22Rv1 (cell line): ENCODE results near the gene JARID2.

Experiments used
- H3K27ac ChIP-seq: fragments of 450-650 bp; 2 replicates; pipeline ENCODE4 v1.5.1; 2017
- CTCF ChIP-seq: fragments of 450-650 bp; IDR thresholded peaks from 2 replicates; pipeline ENCODE4 v1.5.1; 2017; ENCODE audit warnings: mild to moderate bottlenecking
- ZFX ChIP-seq: fragments of 450-650 bp; IDR thresholded peaks from 2 replicates; pipeline ENCODE4 v1.6.1; 2017; ENCODE audit warnings: antibody characterized with exemption, borderline replicate concordance

Gene JARID2

GRCh38 chr6:15366003-15366535 is 120.2 kb downstream of the JARID2 start:
- no peak overlapping the region for H3K27ac ChIP-seq
- no peak for TF ChIP-seq CTCF
- no peak for TF ChIP-seq ZFX

GRCh38 chr6:15366879-15367278 is 121.0 kb downstream of the JARID2 start:
- TF ChIP-seq CTCF, result no peak
- TF ChIP-seq ZFX, result no peak

GRCh38 chr6:15368186-15368585 is 122.3 kb downstream of the JARID2 start:
- H3K27ac ChIP-seq, result no peak overlapping the region
- no peak for TF ChIP-seq ZFX
- TF ChIP-seq CTCF, result no peak

More at GRCh38 chr6:15366879-15367278, 121.0 kb downstream of the JARID2 start:
- H3K27ac ChIP-seq, result no peak overlapping the region

- H3K27ac ChIP-seq, result no peak overlapping the region
- TF ChIP-seq CTCF, result no peak
Measured at GRCh38 chr6:15368873-15369272, 123.0 kb downstream of the JARID2 start.

GRCh38 chr6:15369838-15370237 is 124.0 kb downstream of the JARID2 start:
- TF ChIP-seq ZFX, result no peak
- TF ChIP-seq CTCF, result no peak
- no peak overlapping the region for H3K27ac ChIP-seq

GRCh38 chr6:15370733-15371671 is 125.1 kb downstream of the JARID2 start:
- H3K27ac ChIP-seq, result no peak overlapping the region
- TF ChIP-seq CTCF (no peak), ZFX (no peak)

- TF ChIP-seq CTCF (no peak), ZFX (no peak)
- H3K27ac ChIP-seq, result no peak overlapping the region
Measured at GRCh38 chr6:15372932-15373331, 127.1 kb downstream of the JARID2 start.
